ENCODE measurements around the gene DLL3. TPM values are rescaled to one million over a fixed set of nuclear protein-coding genes. Genes with fewer than 3 reads are reported as not detected.
A peak's percentile ranks its signal among the peaks of the same experiment; 100 is the strongest.
"Not testable (repeated sequence)": the region's sequence is repeated elsewhere in the genome, so short reads cannot be mapped to it uniquely, and the experiment has no call there.

The DLL3 gene, protein sequence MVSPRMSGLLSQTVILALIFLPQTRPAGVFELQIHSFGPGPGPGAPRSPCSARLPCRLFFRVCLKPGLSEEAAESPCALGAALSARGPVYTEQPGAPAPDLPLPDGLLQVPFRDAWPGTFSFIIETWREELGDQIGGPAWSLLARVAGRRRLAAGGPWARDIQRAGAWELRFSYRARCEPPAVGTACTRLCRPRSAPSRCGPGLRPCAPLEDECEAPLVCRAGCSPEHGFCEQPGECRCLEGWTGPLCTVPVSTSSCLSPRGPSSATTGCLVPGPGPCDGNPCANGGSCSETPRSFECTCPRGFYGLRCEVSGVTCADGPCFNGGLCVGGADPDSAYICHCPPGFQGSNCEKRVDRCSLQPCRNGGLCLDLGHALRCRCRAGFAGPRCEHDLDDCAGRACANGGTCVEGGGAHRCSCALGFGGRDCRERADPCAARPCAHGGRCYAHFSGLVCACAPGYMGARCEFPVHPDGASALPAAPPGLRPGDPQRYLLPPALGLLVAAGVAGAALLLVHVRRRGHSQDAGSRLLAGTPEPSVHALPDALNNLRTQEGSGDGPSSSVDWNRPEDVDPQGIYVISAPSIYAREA
- total RNA-seq, result not detected

- 1 to 2% methylated on average over 14 to 44 of the region's 60 CpGs for WGBS, 2 donors
- no peak within 1 kb of the TSS for H3K27ac ChIP-seq
- H3K4me1 ChIP-seq, result peaks cover 0 to 26% (median 10%) of the 10 kb centered on the region in 4 donors
- no peak for TF ChIP-seq POLR2A (IDR thresholded peaks at IDR 0.05)
- TF ChIP-seq EP300 (IDR thresholded peaks at IDR 0.05), result no peak
- TF ChIP-seq, protein P1, sequence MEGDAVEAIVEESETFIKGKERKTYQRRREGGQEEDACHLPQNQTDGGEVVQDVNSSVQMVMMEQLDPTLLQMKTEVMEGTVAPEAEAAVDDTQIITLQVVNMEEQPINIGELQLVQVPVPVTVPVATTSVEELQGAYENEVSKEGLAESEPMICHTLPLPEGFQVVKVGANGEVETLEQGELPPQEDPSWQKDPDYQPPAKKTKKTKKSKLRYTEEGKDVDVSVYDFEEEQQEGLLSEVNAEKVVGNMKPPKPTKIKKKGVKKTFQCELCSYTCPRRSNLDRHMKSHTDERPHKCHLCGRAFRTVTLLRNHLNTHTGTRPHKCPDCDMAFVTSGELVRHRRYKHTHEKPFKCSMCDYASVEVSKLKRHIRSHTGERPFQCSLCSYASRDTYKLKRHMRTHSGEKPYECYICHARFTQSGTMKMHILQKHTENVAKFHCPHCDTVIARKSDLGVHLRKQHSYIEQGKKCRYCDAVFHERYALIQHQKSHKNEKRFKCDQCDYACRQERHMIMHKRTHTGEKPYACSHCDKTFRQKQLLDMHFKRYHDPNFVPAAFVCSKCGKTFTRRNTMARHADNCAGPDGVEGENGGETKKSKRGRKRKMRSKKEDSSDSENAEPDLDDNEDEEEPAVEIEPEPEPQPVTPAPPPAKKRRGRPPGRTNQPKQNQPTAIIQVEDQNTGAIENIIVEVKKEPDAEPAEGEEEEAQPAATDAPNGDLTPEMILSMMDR (IDR thresholded peaks at IDR 0.05), result no peak
- DNase-seq (ENCODE audit: low spot score in 2 of 2), result no peak
- peak within 1 kb of the TSS in 1 of 4 donors; percentile 12 for H3K4me3 ChIP-seq
- peaks cover 0 to 75% of the 10 kb centered on the region in 2 donors for H3K27me3 ChIP-seq
- no peaks in the 10 kb centered on the region for H3K36me3 ChIP-seq
- H3K9me3 ChIP-seq, result peaks cover 0 to 3% (median 0%) of the 10 kb centered on the region in 4 donors
Measured at GRCh38 chr19:39498798-39499642, at the start of gene DLL3. Gene DLL3 (plus strand): TSS chr19:39498947. CDS start chr19:39498975, 28 bp downstream.

DNA sequence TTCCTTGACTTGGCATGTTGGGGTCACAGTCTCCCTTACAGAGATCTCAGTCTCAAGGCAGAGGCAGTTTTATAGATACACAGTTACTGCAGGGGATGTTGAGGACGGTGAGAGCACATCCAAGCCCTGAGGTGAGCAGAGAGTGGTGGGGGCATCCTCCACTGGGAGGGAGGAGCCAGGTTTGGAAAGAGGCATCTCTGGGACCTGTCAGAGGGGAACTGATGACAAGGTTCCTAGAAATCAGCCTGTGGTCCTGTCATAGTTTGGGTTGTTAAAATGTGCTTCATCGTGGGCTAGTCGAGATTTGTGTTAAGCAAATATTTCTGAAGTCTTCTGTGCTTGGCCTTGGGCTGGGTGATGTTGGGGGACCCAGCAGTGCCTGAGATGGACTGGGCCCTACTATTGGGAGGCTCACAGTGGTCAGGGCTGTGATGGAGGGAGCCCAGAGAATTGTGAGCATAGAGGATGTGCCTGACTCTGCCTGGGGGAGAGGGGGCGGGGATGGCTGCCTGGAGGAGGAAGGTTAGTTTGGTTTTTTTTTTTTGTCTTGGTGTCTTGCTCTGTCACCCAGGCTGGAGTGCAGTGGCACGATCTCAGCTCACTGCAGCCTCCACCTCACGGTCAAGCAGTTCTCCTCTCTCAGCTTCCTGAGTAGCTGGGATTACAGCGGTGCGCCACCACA lies 49.5 kb upstream of the DLL3 start:
- Histone ChIP-seq H3K4me1 (peaks cover 7 to 46% (median 29%) of the 10 kb centered on the region in 4 donors), H3K27ac (no peak overlapping the region), H3K9me3 (no peaks in the 10 kb centered on the region), H3K36me3 (peaks cover 2 to 40% (median 14%) of the 10 kb centered on the region in 3 donors), H3K27me3 (no peaks in the 10 kb centered on the region), H3K4me3 (no peak overlapping the region)
- no peak for DNase-seq (ENCODE audit: low spot score in 2 of 2)
- 75 to 85% methylated on average over 8 of the region's 8 CpGs for WGBS, 2 donors
- no peak for TF ChIP-seq EP300 (IDR thresholded peaks at IDR 0.05)
- TF ChIP-seq POLR2A (IDR thresholded peaks at IDR 0.05), result no peak
- TF ChIP-seq, protein P1 (IDR thresholded peaks at IDR 0.05), result no peak

GRCh38 chr19:39451257-39451656 lies 47.5 kb upstream of the DLL3 start:
- H3K4me3 ChIP-seq; DNase-seq (ENCODE audit: low spot score in 2 of 2); H3K9me3 ChIP-seq; H3K27me3 ChIP-seq; H3K27ac ChIP-seq: not testable (repeated sequence)
- Histone ChIP-seq H3K4me1 (peaks cover 6 to 39% (median 25%) of the 10 kb centered on the region in 4 donors), H3K36me3 (peaks cover 2 to 55% (median 14%) of the 10 kb centered on the region in 3 donors)
- WGBS, 2 donors, result 93 to 95% methylated on average over 8 of the region's 8 CpGs

GRCh38 chr19:39463403-39463802 lies 35.3 kb upstream of the DLL3 start:
- H3K27me3 ChIP-seq, result no peaks in the 10 kb centered on the region
- no peak overlapping the region for H3K27ac ChIP-seq
- no peaks in the 10 kb centered on the region for H3K4me1 ChIP-seq
- H3K36me3 ChIP-seq, result peaks cover 7 to 92% (median 39%) of the 10 kb centered on the region in 3 donors
- H3K4me3 ChIP-seq, result no peak overlapping the region
- WGBS, 2 donors, result 76 to 91% methylated on average over 3 of the region's 3 CpGs
- no peaks in the 10 kb centered on the region for H3K9me3 ChIP-seq
- DNase-seq (ENCODE audit: low spot score in 2 of 2), result no peak
- TF ChIP-seq POLR2A (IDR thresholded peaks at IDR 0.05) (no peak), EP300 (IDR thresholded peaks at IDR 0.05) (no peak)
- TF ChIP-seq, protein P1 (IDR thresholded peaks at IDR 0.05), result no peak

Data from tibial nerve (tissue), 4 donors.